HG03565 (cell line): ENCODE results near the gene MS4A10.

ENCODE experiments used
- ATAC-seq: cut with Tn5 transposase; IDR thresholded peaks from one replicate; pipeline ENCODE4 v1.9.1; 2021; ENCODE audit warnings: mild to moderate bottlenecking, moderate library complexity; ENCODE audit not compliant: unreplicated experiment

Gene MS4A10

GRCh38 chr11:60785806-60786361, 751 bp downstream of the MS4A10 start:
- ATAC-seq, result no peak

GRCh38 chr11:60786811-60787567, 1.9 kb downstream of the MS4A10 start:
- no peak for ATAC-seq

DNA sequence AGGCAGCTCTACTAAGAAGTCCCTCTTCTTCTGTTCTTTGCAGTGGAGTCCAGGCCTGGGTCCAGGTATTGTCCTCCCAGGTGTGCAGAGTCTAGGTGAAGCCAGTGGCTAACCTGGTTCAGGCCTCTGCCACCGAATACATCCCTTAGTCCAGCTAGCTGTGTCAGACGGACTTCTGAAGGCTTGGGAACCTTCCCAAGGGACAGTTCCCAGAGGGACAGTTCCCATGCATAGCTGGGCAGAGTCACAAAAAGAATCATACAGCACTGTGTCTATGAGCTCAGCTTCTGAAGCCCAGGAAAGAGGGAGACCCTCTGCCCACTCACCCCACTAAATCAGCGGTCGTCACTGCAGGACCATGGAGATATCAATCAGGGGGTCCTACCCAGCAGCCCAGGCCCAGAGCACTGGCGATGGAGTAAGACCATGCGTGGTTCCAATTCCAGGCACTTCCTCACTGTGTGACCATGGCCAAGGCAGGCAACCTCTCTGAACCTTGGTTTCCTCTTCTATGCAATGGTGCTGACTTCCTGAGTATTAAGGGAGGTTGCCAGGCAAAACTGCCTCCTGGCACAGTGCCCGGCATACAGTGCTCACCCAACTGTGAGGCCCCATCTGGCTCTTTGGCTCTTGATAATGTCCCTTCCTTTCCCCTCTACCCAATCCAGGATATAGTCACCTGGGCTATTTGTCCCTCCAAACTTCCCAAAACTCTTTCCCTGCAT, 3.4 kb downstream of the MS4A10 start:
- no peak for ATAC-seq

DNA sequence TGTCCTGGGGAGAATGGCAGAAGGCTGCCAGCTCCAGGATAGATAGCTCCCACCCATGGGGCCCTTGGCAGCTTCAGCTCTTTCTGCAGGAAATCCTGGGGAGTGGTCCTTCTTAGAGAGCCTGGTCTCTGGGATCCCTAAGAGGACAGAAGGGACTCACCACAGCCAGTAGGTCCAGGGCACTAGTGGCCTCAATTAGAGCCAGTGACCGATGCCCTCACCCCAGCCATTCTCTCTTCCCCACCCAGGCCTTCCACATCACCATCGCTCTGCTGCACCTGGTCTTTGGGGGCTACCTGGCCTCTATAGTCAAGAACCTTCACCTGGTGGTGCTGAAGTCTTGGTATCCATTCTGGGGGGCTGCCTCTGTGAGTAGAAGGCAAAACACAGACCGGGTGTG, 5.6 kb downstream of the MS4A10 start:
- no peak for ATAC-seq

DNA sequence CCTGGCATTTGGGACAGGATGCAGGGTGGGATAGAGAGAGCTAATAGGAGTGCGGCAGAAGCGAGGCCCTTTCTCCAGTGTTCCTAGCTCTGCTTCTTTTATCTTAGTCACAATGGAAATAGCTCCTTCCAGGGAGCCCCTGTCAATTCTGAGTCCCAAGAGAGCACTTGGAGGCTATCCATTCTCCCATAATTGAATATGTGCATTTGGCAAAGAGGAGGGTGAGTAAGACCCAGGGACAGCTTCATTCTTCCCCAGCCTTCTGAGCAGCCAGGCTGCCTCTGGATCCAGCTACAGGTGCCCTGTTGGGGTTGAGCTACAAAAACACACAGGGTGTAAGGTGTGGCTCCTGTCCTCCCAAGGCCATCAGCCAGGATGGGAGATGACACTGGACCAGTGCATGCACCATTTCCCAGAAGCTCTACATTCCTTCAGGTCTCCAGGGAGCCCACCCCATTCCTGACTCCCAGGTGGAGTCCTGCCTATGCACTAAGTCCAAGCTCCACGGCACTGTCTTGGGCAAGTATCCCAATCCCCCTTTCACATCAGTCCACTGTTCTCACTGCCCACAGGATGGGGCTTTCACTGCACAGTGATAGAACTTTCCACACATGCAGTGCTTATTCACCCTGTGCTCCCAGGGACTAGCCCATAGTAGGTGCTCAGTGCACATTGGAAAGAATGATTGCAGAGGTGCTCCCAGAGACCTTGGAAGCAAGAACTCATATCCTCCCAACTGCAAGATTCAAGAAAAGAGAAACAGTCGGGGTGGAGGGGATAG, 6.2 kb downstream of the MS4A10 start:
- no peak for ATAC-seq

GRCh38 chr11:60792521-60792920, 7.4 kb downstream of the MS4A10 start:
- ATAC-seq, result no peak

DNA sequence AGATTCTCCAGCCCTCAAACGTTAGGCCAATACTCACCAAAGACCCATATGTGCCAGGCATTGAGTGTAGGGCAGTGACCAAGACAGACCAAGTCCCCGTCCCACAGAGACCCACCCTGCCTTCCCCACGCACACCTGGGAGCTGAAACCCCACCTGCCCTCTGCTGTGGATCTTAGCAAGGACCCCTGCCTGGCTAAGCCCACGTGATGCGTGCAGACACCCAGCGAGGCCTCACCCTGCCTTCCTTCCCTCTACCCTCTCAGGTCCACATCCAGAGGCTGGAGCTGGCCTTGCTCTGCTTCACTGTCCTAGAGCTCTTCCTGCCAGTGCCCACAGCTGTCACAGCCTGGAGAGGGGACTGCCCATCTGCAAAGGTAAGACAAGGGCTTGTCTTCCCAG, 10.2 kb downstream of the MS4A10 start:
- no peak for ATAC-seq

- no peak for ATAC-seq
These were observed 12.9 kb downstream of the MS4A10 start for GRCh38 chr11:60797846-60798630.

- ATAC-seq, result no peak
These were observed 13.5 kb downstream of the MS4A10 start for GRCh38 chr11:60798631-60799030.

DNA sequence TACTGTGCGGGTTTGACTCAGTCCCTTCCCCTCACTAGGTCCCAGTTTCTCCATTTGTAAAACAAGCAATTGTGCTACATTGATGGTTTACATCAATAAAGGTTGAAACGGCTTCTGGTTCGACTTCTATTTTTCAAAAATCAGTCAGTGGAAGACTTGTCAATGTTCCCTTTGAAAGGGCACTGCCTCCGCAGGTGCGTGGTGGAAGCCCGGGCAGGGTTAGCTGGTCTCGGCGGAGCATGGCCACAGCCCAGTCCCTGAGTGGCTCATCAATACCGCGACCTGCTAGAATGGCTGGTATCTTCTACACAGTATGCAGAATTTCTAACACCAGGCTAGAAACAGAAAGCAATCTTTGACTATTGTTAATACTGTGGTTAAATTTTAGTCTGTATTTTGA, 16.1 kb downstream of the MS4A10 start:
- no peak for ATAC-seq

DNA sequence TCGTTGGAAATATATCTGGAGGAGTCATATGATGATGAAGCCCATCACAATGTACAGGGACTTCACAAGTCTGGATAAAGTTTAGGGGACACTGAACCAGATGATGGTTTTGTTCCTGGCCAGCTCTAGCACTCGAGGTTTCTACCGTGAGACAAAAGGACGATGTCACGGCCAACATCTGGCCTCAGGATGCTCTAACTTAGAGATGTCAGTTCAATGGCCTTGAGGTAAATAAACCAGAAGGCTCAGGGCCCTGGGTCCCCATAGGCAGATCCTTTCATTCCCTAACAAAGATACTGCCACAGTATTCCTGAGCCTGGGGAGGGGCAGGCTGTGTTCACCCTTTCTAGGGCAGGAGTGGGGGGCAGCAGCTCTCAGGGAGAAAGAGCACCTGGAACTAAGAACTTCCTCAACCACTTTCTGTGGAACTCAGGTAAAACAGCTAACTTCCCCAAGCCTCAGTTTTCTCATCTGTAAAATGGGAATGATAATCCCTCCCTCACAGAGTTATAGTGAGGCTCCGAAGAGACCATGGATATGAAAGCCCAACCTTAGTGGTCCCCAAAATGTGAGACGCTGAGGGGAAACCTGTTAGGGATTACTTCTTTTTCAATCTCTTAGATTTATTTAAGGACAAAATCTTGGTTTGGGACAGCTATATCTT, 18.3 kb downstream of the MS4A10 start:
- ATAC-seq, result no peak

- no peak for ATAC-seq
These were observed 24.1 kb downstream of the MS4A10 start for GRCh38 chr11:60809249-60809648.

- no peak for ATAC-seq
These were observed 24.6 kb downstream of the MS4A10 start for GRCh38 chr11:60809691-60810090.

DNA sequence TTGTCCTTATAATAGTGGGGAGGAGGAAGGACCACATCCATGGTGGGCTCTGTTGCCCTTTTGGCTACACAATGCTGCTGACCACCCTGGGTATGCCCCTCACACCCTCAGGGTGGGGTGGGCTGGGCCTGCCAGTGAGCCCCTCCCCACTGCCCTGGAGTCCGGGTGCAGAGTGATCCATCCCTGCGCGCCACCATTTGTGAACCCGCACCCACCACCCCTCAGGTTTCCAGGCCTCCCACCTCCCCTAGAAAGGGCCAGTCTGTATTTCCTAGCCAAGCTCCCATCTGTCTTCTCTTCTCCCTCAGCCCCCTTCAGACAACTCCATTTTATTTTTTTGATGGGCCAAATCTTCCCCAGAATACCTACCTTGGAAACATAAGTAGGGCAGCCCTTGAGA, 25.0 kb downstream of the MS4A10 start:
- ATAC-seq, result no peak

- ATAC-seq, result no peak
These were observed 25.4 kb downstream of the MS4A10 start for GRCh38 chr11:60810569-60810968.

- no peak for ATAC-seq
These were observed 28.2 kb downstream of the MS4A10 start for GRCh38 chr11:60813324-60813723.

DNA sequence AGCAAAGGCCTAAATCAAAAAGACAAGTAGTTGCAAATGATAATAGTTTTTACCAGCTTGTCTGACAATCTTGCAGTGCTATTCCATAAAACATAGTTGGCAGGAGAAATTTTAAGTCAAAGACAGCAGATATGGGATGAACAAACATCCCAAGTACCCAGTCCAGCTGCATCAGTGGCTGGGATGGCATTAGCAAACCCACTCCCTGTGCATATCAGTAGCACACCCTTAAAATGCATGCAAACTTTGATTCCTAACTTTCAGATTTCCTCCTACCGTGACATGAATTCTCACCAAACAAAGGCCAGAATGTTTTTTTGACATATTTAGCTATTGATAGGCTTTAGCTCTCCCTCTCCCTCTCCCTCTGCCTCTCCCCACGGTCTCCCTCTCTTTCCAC, 29.0 kb downstream of the MS4A10 start:
- ATAC-seq, result no peak

GRCh38 chr11:60816590-60817157, 31.5 kb downstream of the MS4A10 start:
- no peak for ATAC-seq

DNA sequence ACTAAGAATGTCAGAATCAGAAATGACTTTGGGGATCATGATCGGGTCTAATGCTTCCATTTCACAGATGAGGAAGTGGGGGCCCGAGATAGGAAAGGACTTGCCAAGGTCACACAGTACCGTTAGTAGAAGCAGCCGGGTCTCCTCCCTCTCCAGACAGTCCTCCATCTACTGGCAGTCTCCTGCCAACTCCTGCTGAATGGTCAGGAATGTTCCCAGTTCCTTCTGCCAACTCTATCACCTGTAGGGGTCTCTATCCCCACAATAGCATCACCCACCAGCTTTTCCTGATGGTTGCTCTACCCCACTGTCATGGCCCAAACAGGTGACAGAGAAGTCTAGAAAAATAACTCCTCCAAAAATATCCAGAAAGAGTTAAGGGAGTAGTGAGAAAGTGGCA, 32.9 kb downstream of the MS4A10 start:
- ATAC-seq, result no peak
